Tibial artery (tissue), 4 donors: ENCODE data around the gene C1QTNF6.

Experiments
- DNase-seq, 2 donors: peaks; one replicate each; pipeline ENCODE4 v3.0.0-alpha.2; 2019
- H3K27ac ChIP-seq, 2 donors: fragments of 200-600 bp; sonication (generic) in 1 of 2; 1 replicate in 1 of 2; 2 replicates in 1 of 2; pipeline ENCODE4 v1.5.1; 2018 to 2019; ENCODE audit warnings: mild to moderate bottlenecking in 1 of 2
- H3K27me3 ChIP-seq, 2 donors: fragments of 200-600 bp; sonication (generic) in 1 of 2; one replicate each; pipeline versions ENCODE4 v1.5.1 to v1.6.0; 2016 to 2019
- H3K36me3 ChIP-seq, 3 donors: fragments of 200-600 bp; sonication (generic) in 2 of 3; one replicate each; pipeline ENCODE4 v1.5.1; 2016 to 2019; ENCODE audit warnings: mild to moderate bottlenecking in 2 of 3
- H3K4me1 ChIP-seq, 4 donors: fragments of 200-600 bp; sonication (generic) in 2 of 4; 1 replicate in 3 of 4; 2 replicates in 1 of 4; pipeline ENCODE4 v1.5.1; 2016 to 2019
- H3K4me3 ChIP-seq, 2 donors: fragments of 200-600 bp; sonication (generic) in 1 of 2; 1 replicate in 1 of 2; 2 replicates in 1 of 2; pipeline ENCODE4 v1.5.1; 2018 to 2019; ENCODE audit warnings: mild to moderate bottlenecking in 2 of 2
- H3K9me3 ChIP-seq, 3 donors: fragments of 200-600 bp; sonication (generic) in 1 of 3; one replicate each; pipeline ENCODE4 v1.5.1; 2016 to 2019
- intact Hi-C: fragments of 100-400 bp; cut with DNase I; formaldehyde crosslinking; loops from one replicate; pipeline ENCODE4 v1.15.0; 2023; ENCODE audit warnings: low total_unique reads
- TF ChIP-seq, protein P1 (sequence below), 2 experiments: fragments of 200-600 bp in 1 of 2; fragments of 450-650 bp in 1 of 2; IDR thresholded peaks; one replicate each; pipeline ENCODE4 v1.5.1; 2017 to 2019; ENCODE audit warnings: antibody characterized with exemption in 2 of 2, mild to moderate bottlenecking in 1 of 2, moderate library complexity in 1 of 2

The C1QTNF6 gene

DNA sequence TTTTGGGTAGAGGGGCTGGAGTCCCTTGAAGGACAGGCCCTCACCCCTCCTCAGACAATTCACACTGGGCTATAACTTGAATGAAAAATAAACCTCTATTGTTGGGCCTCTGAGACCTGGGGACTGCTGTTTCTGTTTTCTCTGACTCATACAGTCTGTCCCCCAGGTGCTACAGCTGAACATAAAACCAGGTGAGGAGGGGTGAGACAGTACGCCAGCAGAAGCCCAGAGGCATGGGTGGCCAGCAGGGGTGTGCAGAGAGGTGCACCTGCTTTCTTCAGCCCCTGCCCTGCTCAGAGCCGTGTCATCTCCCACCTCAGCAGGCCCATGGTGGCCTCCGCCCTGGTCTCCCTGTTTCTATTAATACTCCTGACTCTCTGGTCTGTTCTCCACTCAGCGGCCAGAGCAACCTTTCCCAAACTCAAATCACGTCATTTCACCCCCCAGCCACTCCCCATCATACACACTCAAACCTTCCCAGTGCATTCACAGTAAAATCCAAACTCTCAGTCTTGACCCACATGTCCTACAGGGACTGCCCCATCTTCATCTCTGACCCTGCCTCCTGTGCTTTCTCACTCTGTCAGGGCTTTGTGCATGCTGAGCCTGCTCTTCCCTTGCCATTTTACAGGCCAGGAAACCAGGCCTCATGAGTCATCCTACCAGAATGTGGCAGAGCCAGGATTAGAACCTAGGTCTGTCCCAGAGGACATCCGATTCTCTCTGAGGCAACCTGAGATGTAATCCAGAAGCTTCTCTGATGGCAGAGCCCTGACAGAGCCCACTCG is 32.9 kb downstream of the C1QTNF6 start:
- Histone ChIP-seq H3K4me1 (no peaks in the 10 kb centered on the region), H3K27me3 (peaks cover 0 to 49% of the 10 kb centered on the region in 2 donors), H3K9me3 (peaks cover 0 to 4% (median 0%) of the 10 kb centered on the region in 3 donors), H3K27ac (no peak overlapping the region), H3K36me3 (no peaks in the 10 kb centered on the region), H3K4me3 (no peak overlapping the region)
- intact Hi-C loops = no loop called here
- no peak for DNase-seq
- TF ChIP-seq, protein P1, sequence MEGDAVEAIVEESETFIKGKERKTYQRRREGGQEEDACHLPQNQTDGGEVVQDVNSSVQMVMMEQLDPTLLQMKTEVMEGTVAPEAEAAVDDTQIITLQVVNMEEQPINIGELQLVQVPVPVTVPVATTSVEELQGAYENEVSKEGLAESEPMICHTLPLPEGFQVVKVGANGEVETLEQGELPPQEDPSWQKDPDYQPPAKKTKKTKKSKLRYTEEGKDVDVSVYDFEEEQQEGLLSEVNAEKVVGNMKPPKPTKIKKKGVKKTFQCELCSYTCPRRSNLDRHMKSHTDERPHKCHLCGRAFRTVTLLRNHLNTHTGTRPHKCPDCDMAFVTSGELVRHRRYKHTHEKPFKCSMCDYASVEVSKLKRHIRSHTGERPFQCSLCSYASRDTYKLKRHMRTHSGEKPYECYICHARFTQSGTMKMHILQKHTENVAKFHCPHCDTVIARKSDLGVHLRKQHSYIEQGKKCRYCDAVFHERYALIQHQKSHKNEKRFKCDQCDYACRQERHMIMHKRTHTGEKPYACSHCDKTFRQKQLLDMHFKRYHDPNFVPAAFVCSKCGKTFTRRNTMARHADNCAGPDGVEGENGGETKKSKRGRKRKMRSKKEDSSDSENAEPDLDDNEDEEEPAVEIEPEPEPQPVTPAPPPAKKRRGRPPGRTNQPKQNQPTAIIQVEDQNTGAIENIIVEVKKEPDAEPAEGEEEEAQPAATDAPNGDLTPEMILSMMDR (IDR thresholded peaks at IDR 0.05) = no peak

DNA sequence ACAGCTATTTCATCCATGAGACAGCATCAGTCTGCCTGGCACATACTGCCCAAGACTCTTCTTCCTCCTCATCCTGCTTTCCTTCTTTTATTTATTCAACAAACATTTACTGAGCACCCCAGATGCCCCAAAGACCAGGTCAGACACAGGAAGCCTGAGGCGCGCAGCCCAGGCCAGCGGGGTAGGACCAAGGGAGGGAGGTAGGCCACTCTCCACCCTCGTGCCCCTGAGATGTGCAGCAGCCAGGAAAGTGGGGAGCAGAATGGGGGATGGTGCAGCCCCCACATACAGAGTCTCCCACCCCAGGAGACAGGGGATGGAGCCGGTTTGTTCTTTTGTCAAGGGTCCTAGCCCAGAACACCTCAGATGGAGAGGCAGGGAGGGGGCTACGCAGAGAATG is 34.1 kb downstream of the C1QTNF6 start:
- intact Hi-C loops = no loop called here
- H3K27ac ChIP-seq = no peak overlapping the region
- H3K9me3 ChIP-seq = peaks cover 0 to 4% (median 0%) of the 10 kb centered on the region in 3 donors
- peaks cover 0 to 50% of the 10 kb centered on the region in 2 donors for H3K27me3 ChIP-seq
- H3K4me1 ChIP-seq = no peaks in the 10 kb centered on the region
- no peak overlapping the region for H3K4me3 ChIP-seq
- TF ChIP-seq, protein P1 (IDR thresholded peaks at IDR 0.05) = no peak
- no peak for DNase-seq
- no peaks in the 10 kb centered on the region for H3K36me3 ChIP-seq

DNA sequence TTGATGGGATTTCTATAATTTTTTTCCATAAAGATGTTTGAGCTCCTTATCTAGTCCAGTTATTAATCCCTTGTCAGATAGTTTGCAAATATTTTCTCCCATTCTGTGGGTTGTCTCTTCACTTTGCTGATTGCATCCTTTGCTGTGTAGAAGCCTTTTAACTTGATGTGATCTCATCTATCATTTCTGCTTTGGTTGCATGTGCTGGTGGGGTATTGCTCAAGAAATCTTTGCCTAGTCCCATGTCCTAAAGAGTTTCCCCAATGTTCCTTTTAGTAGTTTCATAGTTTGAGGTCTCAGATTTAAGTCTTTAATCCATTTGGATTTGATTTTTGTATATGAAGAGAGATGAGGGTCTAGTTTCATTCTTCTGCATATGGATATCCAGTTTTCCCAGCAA is 36.6 kb downstream of the C1QTNF6 start:
- no peaks in the 10 kb centered on the region for H3K36me3 ChIP-seq
- no peak for DNase-seq
- intact Hi-C loops = no loop called here

GRCh38 chr22:37150701-37151100 is 37.3 kb downstream of the C1QTNF6 start:
- Histone ChIP-seq H3K4me1 (no peaks in the 10 kb centered on the region), H3K27me3 (peaks cover 0 to 50% of the 10 kb centered on the region in 2 donors), H3K9me3 (peaks cover 0 to 4% (median 0%) of the 10 kb centered on the region in 3 donors), H3K27ac (no peak overlapping the region), H3K4me3 (no peak overlapping the region), H3K36me3 (no peaks in the 10 kb centered on the region)
- TF ChIP-seq, protein P1 (IDR thresholded peaks at IDR 0.05) = no peak
- intact Hi-C loops = no loop called here
- no peak for DNase-seq

More for the DNA sequence above, 36.6 kb downstream of the C1QTNF6 start:
- H3K9me3 ChIP-seq = peaks cover 0 to 4% (median 0%) of the 10 kb centered on the region in 3 donors
- H3K4me1 ChIP-seq = no peaks in the 10 kb centered on the region
- TF ChIP-seq, protein P1 (IDR thresholded peaks at IDR 0.05) = no peak
- H3K4me3 ChIP-seq = no peak overlapping the region
- no peak overlapping the region for H3K27ac ChIP-seq
- peaks cover 0 to 52% of the 10 kb centered on the region in 2 donors for H3K27me3 ChIP-seq

DNA sequence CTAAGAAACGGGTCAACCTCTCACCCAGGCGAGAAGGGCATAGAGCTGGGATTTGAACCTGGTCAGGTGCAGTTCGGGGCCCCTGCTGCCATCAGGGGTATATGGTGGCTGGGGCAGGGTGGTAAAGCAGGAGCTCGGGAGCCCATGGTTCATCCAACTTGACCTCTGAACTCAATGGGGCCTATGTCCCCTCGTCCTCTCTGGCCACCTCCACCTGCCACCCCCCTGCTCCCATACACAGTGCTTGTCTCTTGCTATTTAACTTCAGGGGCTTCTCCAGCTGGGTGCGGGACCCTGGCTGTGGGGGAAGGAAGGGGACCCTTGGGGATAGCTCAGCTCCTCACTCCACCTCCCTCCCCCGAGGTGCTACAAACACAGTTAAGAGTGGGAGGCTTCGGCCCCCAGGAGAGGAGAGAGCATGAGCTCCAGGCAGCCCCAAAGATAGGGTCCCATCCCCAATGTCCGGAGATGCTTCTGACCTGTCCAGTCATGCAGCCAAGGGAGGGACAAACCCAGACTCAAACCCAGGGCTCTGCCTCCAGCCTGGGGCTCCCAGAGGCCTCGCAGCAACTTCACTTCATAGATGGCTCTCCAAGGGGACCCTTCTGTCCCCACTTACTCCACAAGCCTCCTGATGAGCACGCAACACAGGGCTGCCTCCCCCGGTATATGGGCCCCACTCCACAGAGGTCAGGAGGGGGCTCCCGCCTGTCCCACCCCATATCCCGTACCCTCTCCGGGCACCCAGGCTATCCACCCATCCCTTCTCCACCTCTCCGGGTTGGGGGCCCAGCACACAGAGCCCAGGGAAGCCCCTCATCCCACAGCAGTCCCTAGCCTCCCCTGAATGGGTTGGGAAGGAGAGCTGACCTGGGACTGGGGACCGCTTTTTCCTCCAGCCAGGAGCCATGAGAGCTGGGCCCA is 39.0 kb downstream of the C1QTNF6 start:
- TF ChIP-seq, protein P1 (IDR thresholded peaks at IDR 0.05) = no peak
- H3K27ac ChIP-seq = no peak overlapping the region
- DNase-seq = no peak
- intact Hi-C loops = no loop called here
- no peaks in the 10 kb centered on the region for H3K9me3 ChIP-seq
- no peak overlapping the region for H3K4me3 ChIP-seq
- H3K27me3 ChIP-seq = peaks cover 0 to 49% of the 10 kb centered on the region in 2 donors
- no peaks in the 10 kb centered on the region for H3K4me1 ChIP-seq
- H3K36me3 ChIP-seq = no peaks in the 10 kb centered on the region
